HS-5 (cell line): ENCODE data around the gene RPH3AL.
"Not testable (repeated sequence)": the region's sequence is repeated elsewhere in the genome, so short reads cannot be mapped to it uniquely, and the experiment has no call there.

Experiments
- DNase-seq: peaks from one replicate; pipeline ENCODE4 v3.0.0-alpha.2; 2012; ENCODE audit warnings: low read depth

The RPH3AL gene

GRCh38 chr17:320139-320538 lies 32.5 kb downstream of the RPH3AL start:
- DNase-seq, result no peak

- no peak for DNase-seq
These were observed 33.3 kb downstream of the RPH3AL start for GRCh38 chr17:319266-319665.

- not testable (repeated sequence) for DNase-seq
These were observed 35.5 kb downstream of the RPH3AL start for GRCh38 chr17:317070-317469.

GRCh38 chr17:315399-315798 lies 37.2 kb downstream of the RPH3AL start:
- not testable (repeated sequence) for DNase-seq

- not testable (repeated sequence) for DNase-seq
These were observed 38.0 kb downstream of the RPH3AL start for GRCh38 chr17:314614-314944.

GRCh38 chr17:313911-314613 lies 38.5 kb downstream of the RPH3AL start:
- no peak for DNase-seq

- DNase-seq, result no peak
These were observed 39.4 kb downstream of the RPH3AL start for GRCh38 chr17:313231-313630.

- DNase-seq, result no peak
These were observed 40.0 kb downstream of the RPH3AL start for GRCh38 chr17:312476-313148.

GRCh38 chr17:311119-311782 lies 41.4 kb downstream of the RPH3AL start:
- no peak for DNase-seq

GRCh38 chr17:310111-311010 lies 42.2 kb downstream of the RPH3AL start:
- no peak for DNase-seq

- DNase-seq, result no peak
These were observed 43.2 kb downstream of the RPH3AL start for GRCh38 chr17:309361-309888.

- DNase-seq, result no peak
These were observed 44.7 kb downstream of the RPH3AL start for GRCh38 chr17:307741-308507.

GRCh38 chr17:307295-307691 lies 45.3 kb downstream of the RPH3AL start:
- no peak for DNase-seq

GRCh38 chr17:306536-307294 lies 45.9 kb downstream of the RPH3AL start:
- DNase-seq, result no peak

GRCh38 chr17:306116-306515 lies 46.5 kb downstream of the RPH3AL start:
- no peak for DNase-seq

GRCh38 chr17:305090-305976 lies 47.3 kb downstream of the RPH3AL start:
- no peak for DNase-seq

- no peak for DNase-seq
These were observed 48.1 kb downstream of the RPH3AL start for GRCh38 chr17:304461-304860.

- no peak for DNase-seq
These were observed 49.4 kb downstream of the RPH3AL start for GRCh38 chr17:303168-303567.

- no peak for DNase-seq
These were observed 50.3 kb downstream of the RPH3AL start for GRCh38 chr17:302300-302698.
